Amniotic epithelial cell (primary cell): Measurements from ENCODE around the gene PSMB9.
A peak's percentile ranks its signal among the peaks of the same experiment; 100 is the strongest.

Source experiments
- DNase-seq: peaks from one replicate; pipeline ENCODE4 v3.0.0-alpha.2; 2010; ENCODE audit warnings: low read depth

The PSMB9 gene

DNA sequence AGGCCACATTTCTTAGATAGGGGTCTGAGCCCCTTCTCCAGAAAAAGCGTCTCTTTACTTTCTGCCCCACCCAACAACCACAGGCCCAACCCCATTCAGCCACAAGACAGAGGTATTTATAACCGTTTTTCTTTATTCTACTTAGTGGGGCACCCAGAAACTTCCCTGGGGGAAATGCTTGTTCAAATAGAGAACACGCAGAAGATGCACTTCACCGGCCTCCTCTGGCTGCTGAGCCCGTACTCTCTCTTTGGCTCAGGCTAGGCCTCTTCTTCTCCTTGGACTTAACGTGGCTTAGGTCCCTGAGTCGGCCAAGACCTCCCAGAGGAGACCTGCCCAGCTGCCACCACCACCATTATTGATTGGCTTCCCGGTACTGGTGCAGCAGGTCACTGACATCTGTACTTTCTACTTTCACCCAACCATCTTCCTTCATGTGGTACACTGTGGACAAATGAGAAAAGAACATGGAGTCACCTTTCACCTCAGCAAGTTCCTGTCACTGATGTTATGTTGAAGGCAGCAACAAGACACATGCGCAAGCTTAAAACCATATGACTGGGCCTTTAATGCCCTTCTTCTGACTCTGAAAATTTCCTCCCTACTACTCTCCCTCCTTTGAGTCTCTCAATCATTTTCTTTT lies 13.3 kb upstream of the PSMB9 start:
- no peak for DNase-seq

DNA sequence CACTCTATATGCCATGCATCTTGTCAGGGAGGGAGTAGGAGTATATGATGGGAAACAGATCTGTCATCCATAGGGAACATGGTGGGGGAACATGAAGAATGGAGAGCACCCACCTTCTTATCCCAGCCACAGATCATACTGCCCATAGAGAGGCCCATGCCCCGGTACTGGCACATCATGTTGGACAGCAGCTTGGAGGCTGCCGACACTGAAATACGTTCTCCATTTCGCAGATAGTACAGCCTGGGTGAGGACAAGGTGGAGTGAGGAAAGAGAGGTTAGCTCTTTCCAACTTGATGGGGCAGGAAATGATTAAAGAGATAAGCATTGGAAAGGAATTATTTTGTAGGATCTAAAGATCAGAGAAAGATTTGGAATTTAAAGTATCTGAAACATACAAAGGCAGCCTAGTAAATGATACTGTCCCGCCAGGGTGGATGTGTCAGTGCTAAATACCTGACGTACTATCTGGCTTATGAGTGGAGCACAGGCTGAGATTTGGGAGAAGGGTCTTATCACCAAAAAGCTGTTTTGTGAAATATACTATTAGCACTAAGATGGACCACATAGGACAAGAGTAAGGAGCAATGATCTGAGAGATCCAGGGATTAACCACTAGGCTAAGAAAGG lies 11.9 kb upstream of the PSMB9 start:
- no peak for DNase-seq

DNA sequence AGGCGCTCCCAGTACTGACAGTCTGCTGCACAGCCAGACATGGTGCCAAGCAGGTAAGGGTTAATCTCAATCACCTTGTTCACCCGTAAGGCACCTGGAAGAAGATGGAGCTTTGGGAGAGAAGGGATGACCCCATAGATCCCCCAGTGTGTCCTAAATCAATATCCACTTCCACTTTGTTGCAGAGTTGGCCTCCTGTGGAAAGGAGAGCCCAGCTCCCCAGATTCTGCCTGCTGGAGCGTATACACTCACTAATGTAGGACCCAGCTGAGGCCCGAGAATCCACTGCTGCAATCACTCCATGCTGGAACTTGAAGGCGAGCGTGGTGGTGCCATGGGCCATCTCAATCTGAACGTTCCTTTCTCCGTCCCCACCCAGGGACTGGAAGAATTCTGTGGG lies 11.3 kb upstream of the PSMB9 start:
- no peak for DNase-seq

DNA sequence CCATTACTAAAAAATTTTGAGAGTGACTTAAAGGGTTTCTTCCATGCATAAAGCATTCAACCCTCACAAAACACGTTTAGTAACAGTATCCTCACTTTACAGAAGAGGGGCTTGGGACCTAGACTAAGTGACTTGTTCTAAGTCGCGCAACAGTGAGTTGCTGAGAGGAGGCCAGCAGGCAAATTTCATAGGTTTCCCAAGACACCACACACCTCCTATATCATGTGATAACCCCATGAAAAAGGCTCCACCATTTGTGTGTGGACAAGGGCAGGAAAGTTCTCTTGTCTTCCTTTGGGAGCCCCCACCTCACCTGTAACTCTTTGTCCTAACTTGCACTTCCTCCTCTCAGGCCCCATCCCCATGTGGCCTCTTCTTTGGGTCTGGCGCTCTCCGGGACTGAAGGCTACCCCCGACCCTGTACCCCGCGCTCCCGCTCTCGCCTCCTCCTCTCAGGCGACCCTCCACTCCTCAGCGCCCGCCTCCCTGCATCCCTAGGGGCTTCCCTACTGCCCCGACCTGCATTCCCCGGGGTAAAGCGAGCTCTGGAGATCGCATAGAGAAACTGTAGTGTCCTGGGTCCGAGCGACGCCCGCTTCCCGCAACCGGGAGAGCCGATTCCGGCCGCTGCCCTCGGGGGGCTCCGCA lies 10.5 kb upstream of the PSMB9 start:
- peak; percentile 21 for DNase-seq

DNA sequence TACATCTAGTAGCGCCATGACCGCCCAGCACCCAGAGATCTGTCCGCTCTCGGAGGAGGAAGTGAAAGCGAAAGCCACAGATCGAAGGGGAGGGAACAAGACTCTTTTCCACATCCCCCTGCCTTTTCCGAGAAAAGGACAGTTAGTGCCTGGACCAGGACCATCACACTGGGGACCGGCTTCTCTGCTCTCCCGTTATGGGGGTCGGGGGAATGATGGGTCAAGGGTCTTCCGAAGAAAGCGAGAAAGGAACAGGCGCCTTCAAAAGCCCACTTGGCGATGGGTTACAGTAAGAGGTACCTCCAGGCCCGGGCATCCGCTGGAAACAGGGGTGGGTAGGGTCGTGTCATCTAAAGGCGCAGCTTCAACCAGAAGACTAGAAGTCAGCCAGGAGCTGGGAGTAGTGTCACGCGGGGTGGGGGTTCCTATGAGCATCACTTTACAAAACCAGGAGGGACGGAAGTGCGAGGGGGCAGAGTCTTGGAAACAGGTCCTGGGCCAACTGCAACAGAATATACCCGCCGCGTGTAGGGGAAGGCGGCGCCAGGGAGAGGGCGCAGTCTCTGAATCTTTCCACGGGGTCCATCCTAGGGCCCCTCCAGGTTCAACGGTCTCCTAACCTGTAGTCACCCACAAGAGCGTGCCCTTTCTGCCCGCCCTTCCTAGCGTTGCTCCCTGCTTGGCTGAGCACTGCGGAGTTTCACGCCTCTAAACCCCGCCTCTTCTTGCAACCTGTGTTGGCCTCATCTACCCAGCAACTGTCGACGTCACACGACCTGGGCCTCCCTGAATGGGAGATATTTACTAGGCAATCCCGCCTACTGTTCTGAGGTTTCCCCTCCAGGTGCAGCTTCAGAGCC lies 9.8 kb upstream of the PSMB9 start, which contains the start of gene PSMB8:
PSMB8 (minus strand) TSS at position 69 of the 860 bp plus-strand sequence; CDS start at position 18, 51 bp downstream.
- DNase-seq: peak; percentile 93

DNA sequence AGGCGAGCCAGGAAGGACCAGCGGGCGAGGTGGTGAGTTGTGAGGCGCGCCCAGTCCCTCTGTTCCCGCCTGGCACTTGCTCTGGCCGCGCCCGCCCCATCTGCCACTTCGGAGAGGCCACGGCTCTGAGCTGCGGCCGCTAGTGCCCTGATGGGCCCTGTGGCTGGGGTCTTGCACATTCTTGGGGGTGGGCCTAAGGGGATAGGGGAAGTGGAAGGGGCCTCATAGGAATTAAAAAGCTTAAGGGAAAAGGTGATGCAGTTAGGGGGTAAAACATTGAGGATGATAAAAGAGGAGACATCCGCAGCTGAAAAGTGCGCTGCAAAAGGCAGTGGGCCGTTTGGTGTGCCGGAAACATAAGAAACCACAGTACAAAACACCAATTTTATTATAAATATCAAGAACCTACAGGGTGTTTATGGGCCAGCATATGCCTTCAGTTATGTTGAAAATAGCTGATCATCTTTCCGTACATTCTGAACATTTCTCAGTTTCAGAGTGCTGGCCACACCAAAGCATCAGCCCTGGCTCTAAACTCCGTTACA lies 9.1 kb upstream of the PSMB9 start:
- DNase-seq: no peak

DNA sequence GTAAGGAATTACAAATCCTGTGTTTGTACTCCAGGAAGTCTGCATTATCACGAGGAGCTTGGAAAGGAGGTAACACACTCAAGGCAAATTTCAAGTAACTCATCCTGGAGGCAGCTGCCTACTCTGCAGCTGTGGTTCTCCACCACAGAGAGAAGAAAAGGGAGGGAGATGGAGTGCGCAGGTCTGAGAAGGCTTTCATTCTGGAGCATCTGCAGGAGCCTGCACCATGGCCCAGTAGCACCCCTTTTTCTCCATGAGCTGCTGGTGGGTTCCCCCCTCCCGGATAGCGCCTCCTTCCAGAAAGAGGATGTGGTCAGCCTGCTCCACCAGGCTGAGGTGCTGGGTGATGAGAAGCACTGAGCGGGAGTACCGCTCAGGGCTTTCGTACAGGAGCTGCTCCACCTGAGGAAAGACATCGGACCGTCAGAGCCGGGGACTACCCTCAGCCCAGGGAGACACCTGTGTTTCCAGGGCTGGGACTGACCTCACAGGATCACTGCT lies 8.6 kb upstream of the PSMB9 start:
- DNase-seq: no peak

DNA sequence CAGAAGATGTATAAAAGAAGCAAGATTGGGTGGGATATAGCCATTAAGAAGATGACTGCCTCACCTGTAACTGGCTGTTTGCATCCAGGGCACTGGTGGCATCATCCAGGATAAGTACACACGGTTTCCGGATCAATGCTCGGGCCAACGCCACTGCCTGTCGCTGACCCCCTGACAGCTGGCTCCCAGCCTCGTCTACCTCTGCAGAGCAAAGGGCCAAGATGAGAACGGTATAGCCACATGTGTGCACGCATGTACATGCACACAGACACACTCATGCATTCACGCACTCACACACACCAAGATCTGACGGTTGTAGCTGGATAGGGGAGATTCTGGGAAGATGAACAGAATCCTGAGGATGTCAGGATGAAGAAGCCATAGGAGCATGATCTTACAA lies 7.0 kb upstream of the PSMB9 start:
- DNase-seq: no peak

DNA sequence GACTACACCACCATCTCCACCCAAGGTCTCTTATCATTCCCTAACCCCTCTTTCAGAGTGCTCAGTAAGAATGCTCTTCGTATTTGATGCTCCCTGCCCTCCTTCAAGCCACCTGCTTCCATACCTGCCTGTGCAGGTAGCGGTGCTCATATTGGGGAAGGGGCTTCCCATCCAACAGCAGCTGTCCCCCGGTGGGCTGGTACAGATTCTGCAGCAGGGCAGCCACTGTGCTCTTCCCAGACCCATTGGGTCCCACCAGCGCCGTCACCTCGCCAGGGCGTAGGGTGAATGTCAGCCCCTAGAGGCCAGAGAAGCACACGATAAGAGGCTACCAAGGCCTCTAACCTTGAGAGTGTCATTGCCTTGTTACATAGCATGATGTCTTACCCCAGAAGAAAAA lies 6.2 kb upstream of the PSMB9 start:
- DNase-seq: no peak

DNA sequence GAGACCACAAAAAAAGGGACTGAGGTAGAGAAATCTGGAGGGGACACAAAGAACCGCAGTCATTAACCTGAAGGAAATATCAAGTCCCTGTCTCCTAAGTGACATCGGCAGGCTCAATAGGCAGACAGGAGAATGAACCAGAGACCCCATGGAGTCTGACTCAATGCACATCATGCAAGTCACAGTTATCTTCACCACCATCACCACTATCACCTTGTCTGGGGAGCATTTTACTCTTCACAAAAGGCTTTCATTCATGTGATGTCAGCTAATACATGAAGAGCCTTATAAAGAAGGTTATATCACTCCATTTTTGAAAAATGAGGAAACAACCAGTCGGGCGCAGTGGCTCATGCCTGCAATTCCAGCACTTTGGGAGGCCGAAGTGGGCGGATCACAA lies 4.9 kb upstream of the PSMB9 start:
- no peak for DNase-seq

DNA sequence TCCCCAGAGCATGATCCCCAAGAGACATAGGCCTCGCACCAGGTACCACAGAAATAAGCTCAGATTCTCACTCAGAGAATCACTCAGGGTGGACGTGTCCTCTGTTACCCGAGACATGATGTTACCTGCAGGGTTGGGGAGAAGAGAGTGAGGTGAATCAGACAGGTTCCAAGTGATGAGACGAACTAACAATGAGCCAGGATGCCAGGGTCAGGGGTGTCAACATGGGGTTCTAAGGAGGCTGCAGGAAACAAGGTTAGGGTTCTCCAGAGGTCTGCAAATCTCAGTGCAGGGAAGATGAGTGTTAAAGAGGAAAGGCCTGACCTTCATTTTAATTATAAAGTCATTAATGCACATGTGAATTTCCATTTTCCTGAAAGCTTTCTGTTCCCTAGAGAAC lies 3.0 kb upstream of the PSMB9 start:
- no peak for DNase-seq

DNA sequence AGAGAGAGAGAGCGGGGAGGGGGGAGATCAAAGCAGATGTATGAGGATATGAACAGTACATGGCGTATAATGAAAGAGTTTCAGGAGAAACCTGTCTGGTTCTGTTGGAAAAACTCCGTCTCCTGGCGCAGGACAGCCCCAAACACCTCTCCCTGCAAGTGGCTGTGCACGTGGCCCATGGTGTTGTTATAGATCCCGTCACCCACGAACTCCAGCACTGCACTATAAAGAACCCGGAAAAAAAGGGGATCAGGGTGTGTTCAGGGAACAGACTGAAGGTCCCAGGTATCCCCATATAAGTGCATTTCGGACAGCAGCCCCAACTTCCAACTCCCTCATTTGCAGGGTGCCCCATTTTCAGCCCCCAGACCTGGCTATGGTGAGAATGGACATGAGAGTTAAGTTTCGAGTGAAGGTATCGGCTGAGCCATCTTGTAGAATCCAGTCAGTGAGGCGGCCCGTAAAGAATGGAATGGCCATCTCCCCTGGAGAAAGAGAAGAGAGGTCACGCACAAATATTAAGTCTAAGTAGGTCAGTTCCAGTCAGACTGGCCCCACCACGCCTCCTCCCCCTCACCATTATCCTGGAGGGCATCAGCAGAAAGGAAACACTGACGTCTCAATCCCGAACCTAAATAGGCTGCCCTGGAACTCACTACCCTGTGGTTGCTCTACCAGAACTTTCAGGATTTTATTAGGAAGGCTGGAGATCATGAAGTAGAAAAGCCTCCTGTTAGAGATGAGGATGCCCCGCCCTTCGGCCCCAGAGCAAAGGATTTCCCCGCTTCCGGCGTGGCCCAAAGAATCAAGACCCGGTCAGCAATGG lies 1.8 kb upstream of the PSMB9 start:
- no peak for DNase-seq

DNA sequence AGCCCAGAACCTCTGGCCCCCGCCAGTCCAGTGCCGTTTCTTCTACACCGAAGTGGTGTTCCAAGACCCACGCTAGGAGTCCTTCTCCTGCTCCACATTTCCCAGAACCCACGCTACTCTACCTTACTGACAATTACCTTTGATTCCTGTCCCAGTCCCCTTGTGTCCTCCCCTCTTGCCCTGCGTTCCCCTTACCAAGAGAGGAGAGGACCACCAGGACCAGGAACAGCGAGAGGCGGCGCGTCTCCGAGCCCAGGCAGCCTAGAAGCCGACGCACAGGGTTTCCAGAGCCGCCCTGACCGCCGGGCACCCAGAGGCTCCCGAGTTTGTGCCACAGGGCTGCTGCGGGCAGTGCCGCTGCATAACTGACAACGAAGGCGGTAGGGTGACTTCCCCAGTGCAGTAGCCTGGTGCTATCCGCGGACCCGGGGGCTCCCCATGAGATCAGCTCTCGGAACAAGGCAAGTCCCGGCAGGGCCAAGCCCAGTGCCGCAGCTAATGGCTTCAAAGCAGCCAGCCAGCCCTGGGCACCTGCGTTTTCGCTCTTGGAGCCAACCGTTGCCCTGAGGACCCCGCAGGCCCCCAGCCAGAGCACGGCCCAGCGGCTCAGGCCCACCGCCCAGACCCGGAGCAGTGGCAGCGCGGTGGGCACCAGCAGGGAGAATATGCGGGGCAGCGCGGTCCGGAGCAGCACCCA lies 1.0 kb upstream of the PSMB9 start:
- DNase-seq: peak; percentile 24

DNA sequence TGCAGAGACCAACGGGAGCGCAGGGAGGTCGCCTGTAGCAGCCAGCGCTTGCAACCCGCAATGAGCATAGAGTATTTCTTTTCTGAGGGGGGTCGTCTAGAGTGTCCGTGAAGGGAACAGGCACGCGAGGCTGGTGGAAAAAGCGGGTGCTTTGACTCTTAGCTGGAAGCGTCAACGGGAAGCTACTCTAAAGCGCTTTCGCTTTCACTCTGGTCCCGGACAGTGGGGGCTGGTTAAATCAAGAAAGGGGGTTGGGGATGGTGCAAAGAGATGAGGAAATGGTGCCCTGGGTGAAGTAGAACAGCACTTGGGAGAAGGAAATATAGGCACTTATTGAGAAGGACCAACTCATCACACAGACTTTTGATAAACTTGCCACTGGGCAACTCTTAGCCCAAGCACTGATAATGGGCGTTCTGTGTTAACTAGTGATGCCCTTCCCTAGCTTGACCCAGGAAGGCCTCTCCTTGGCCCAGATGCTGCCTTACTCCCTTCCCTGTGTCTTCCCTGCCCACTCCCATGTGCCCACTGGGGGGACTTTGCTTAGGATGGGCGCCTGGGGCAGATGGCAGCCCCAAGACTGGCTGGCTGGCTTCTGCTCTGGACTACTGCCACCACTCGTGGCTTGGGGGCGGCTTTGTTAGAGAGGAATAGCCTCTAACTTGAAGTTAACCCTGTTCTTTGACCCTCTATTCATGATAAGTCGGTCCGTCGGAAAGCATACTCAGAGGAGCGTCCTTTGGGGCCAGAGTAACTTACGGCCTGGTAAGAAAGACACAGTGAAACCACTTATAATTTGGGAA lies 585 bp downstream of the PSMB9 start:
- peak; percentile 31 for DNase-seq

DNA sequence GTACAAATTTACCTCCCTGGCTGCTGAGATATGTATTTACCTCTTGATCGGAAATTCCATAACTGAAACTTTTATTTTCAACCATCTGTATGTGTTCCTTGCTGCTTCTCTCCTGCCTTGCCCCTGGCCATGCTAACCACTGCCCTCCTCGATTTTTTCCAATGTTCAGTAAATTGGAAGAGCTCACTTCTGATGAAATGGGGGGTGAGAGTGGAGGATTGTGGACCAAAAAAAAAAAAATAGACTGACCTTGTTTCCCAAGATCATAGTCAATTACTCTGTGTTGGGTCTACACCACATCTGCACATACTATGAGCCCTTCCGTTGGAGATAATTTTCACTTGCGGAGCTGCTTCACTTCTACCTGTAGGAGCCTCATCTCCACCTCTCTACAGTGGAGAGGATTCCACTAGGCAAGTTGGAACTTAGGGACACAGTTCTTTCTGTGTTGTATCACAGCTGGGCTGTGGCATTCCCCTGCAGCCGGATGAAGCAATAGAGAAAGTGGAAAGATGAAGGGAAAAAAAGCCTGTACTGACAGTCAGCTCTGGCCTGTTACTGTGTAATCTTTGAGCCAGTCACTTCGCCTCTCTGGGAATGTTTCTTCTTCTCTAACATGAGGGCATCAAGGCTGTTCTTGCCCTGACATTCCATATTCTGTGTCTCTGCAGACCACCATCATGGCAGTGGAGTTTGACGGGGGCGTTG lies 1.6 kb downstream of the PSMB9 start:
- no peak for DNase-seq

DNA sequence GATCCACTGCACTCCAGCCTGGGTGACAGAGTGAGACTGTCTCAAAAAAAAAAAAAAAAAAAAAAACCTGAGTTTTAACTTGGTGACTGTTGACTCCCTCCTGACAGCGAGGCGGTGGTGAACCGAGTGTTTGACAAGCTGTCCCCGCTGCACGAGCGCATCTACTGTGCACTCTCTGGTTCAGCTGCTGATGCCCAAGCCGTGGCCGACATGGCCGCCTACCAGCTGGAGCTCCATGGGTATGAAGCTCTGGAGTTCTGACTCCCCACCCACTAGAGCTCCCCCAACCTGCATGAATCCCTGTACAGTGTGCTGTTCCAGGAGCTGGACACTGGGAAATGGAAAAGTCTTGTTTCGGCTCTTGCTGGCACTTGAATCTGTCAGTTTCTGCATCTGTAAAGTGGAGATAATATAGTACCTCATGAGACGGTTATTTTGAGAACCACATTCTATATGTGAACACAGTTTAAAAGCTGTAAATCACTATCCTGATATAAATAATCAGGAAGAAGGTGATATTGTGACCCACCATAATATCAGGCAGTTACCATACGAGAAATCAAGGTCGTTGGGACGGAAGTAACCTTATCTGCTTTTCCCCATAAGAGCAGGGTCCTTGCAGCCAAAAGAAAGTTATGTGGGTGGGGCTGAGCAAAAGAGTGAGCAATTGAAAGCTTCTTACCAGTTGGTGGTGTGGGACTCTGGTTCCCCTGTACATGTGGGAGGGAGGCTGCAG lies 3.3 kb downstream of the PSMB9 start:
- DNase-seq: no peak

DNA sequence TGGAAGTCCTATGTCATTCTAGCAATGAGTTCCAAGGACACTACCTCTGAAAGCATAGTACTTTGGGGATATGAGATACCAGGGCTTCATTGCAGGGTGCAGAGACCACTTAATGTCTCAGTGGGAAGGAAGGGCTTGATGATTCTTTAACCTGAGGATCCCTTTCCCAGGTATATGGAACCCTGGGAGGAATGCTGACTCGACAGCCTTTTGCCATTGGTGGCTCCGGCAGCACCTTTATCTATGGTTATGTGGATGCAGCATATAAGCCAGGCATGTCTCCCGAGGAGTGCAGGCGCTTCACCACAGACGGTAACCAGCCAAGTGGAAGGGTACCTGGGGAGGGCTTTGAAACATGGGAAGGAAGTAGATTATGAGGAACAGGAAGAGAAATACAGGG lies 4.2 kb downstream of the PSMB9 start:
- DNase-seq: no peak

DNA sequence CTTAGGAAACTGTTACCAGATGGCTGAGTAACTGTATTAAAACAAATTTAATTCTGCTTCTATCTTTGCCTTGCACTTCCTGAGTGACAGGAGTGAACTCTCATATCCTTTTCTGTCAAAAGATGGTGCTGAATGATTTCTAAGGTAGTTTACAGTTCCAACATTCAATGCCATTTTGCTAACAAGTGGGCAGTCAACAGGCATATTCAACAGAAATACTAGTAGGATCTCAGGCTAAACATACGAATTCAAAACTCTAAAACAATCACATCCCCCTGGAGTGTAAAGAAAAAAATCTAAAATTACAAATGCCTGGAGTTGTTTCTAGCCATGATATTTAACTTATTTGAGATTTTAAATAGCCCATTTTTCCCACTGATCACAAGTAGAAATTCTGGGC lies 6.7 kb downstream of the PSMB9 start:
- no peak for DNase-seq
